ES-I3 (cell line): ENCODE results near the gene SCLT1.

ENCODE experiments used
- H3K36me3 ChIP-seq: 2 replicates; pipeline ENCODE4 v1.6.1; 2013; ENCODE audit warnings: mild to moderate bottlenecking, low read length, control low read depth, moderate library complexity; ENCODE audit not compliant: insufficient read depth
- H3K4me1 ChIP-seq: 2 replicates; pipeline ENCODE4 v1.6.1; 2013; ENCODE audit warnings: mild to moderate bottlenecking, control low read depth, low read length; ENCODE audit not compliant: insufficient read depth
- H3K9ac ChIP-seq: 2 replicates; pipeline ENCODE4 v1.6.1; 2013; ENCODE audit warnings: low read depth, mild to moderate bottlenecking, low read length, moderate library complexity
- H3K9me3 ChIP-seq: 2 replicates; pipeline ENCODE4 v1.6.1; 2013; ENCODE audit warnings: mild to moderate bottlenecking, low read length, moderate library complexity; ENCODE audit not compliant: control insufficient read depth, insufficient read depth

Gene SCLT1

DNA sequence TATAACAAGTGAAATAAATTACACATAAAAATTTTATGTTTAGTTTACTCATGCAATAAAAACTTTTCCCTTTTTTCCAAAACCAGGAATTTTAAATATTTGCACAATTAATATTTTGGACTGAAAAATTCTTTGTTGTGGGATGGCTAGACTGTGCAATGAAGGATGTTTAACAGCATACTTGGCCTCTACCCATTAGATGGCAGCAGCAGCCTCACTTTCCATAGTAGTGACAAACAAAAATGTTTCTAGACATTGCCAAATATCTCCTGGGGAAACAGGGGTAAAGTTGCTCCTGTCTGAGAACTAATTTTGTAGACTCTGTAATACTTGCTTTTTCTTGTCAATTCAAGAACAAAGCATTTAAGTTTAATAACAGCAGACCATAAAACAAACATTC, 49.8 kb downstream of the SCLT1 start:
- Histone ChIP-seq H3K9me3 (no peaks in the 10 kb centered on the region), H3K4me1 (no peaks in the 10 kb centered on the region), H3K36me3 (no peaks in the 10 kb centered on the region), H3K9ac (no peak overlapping the region)

DNA sequence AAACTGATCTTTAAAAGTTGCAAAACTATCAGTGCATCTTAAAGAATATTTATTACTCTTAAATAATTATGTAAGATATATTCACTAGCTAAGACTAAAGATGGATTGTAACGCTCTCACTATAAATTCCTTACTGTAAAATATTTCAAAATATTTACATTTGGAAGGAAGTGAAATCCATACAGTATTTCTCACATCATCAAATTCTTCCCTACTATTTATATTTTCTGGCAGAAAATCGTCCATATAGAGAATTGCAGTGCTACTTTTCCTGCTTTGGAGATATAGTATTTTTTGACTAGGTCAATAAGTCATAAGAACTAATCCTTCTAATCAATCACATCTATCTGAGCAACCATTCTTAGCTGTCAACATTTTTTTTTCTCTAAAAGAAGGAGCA, 52.9 kb downstream of the SCLT1 start:
- H3K4me1 ChIP-seq, result no peaks in the 10 kb centered on the region
- H3K36me3 ChIP-seq, result no peaks in the 10 kb centered on the region
- no peak overlapping the region for H3K9ac ChIP-seq
- H3K9me3 ChIP-seq, result no peaks in the 10 kb centered on the region

DNA sequence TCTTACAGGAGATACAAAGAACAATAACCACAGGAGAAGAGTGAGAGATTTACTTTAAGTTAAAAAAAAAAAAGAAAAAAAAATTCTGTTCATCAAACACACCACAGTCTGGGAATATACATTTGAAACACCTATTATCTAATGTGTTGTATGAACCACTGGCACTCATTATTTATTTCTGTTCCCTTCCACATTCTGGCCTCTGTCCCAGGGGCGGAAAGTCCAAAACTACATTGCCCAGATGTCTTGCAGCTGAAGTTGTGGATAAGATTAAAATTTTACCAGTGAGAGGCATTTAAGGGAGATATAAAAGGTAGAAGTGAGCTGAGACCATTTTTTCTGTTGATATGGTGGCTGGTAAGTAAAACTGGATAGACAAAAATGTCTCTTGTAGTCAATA, 56.2 kb downstream of the SCLT1 start:
- Histone ChIP-seq H3K9me3 (no peaks in the 10 kb centered on the region), H3K4me1 (no peaks in the 10 kb centered on the region), H3K36me3 (no peaks in the 10 kb centered on the region), H3K9ac (no peak overlapping the region)

DNA sequence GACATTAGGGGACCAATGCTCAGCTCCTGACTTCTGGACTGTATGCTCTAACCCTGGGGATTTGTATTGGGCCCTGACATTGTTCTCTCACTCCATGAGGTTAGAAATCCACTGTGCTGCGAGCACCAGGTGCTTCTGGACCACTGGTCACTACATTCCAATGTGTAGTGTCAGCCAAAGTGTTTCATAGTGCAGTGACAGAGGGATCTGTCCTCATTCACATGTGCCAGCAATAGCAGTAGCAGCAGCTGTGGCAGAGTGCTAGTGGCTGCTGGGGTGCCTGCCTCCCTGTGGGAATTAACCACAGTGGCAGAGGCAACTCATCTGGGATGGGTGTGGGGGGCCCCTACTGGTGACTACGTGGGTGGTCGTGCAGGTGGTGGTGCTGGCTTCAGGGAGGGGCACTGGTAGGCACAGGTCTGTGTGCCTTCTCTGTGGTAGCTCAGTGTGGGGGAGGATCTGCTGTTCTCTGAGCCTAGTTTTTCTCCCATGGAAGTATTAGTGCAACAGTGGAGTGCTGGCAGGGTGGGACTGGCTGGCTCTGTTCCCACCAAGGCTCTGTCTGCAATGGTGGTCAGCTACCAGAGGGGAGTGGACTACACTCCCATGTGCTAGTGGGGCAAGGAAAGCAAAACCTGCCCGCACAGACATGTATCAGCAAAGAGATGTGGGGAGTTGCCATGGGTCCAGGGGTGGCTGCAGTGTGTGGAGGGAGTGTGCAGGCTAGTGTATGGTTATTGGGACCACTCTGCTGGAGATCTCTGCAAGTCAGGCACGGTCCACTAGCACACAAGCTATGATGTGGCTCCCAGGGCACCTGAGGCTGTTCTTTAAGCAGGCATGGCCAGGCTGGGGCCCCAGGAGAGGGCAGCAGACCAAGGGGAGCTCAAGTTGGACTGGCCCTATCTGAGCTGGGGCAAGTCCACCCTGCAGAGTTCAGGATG, 78.5 kb downstream of the SCLT1 start:
- Histone ChIP-seq H3K9me3 (peaks cover 16% of the 10 kb centered on the region), H3K9ac (no peak overlapping the region), H3K36me3 (no peaks in the 10 kb centered on the region), H3K4me1 (no peaks in the 10 kb centered on the region)

DNA sequence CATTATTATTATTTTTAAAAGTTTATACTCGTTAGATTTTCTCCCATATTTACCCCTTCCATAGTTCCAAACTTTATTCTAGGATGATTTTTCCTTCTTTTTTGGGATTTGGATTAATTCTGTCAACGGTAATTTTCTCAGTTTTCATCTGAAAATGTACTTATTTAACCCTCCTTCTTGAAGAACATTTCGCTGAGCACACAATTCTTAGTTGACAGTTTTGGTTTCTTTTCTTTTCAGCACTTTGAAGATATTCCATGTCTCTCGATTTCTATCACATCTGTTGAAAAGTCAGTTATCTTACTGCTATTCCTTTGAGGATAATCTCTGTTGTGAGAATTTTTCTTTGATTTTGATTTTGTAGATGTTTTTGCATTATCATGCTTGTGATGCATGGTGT, 85.2 kb downstream of the SCLT1 start:
- Histone ChIP-seq H3K9ac (no peak overlapping the region), H3K9me3 (peaks cover 4% of the 10 kb centered on the region), H3K36me3 (no peaks in the 10 kb centered on the region), H3K4me1 (no peaks in the 10 kb centered on the region)

DNA sequence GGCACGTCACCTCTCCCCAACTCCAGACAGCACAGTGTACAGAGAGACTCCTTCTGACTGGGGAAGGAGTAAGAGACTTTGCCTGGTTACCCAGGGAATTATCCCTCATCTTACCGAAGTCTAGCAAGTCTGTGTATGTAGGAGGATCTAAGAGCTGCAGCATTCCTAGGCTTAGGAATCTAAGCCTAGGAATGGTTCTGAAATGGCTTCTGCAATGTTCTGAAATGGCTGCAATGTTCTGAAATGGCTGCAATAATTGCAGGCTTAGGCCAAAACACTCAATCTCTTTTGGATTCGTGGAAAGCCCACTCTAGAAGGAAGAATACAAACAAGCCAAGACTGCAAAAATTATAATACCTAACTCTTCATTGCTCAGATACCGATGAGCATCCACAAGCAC, 106.4 kb downstream of the SCLT1 start:
- no peak overlapping the region for H3K9ac ChIP-seq
- no peaks in the 10 kb centered on the region for H3K4me1 ChIP-seq
- no peaks in the 10 kb centered on the region for H3K36me3 ChIP-seq
- H3K9me3 ChIP-seq, result no peaks in the 10 kb centered on the region

DNA sequence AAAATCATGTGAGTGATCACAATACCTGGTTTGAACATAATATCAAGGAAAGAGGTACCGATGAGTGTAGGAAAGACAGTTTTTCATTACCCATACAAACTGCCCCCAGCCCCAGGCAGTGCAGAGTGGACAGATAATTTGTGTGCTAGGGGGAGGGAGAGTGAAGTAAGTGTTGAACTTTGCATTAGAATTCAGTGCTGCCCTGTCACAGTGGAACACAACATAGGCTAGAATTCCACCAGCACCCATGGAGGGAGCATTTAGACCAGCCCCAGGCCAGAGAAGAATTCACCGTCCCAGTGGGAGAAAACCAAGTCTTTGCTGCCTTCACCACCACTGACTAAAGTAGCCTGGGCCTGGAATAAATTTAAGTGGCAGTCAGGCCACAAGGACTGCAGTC, 107.3 kb downstream of the SCLT1 start:
- H3K9ac ChIP-seq, result no peak overlapping the region
- H3K36me3 ChIP-seq, result no peaks in the 10 kb centered on the region
- no peaks in the 10 kb centered on the region for H3K4me1 ChIP-seq
- no peaks in the 10 kb centered on the region for H3K9me3 ChIP-seq

DNA sequence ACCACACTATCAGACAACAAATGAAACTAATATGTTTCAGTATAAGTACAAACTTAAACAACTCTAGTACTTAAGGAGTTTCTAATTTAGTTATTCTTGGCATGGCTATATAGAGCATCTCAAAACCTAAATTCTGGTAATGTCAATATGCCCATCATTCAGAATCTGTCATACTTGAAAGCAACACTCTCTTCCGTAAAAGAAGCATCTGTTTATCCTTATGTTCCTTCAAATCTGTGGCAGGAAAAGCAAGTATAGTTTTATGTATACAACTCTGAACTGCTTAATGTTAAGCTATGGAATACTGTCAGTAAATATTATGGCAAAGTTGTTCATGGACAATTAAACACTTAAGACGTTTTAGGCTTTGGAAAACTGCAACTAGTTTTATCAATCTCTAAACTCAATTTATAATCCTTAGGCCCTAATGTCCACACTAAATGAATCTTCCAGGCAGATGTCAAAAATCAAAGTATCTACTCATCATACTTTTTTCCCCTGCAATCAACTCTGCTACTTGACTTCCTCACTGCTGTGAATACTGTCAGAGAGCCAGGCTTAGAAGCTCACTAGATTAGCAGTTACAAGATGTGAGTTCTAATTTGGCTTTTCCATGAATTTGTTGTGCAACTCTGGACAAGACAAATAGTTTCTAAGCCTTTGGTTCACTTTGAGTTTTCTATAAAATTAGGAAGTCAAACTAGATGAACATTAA, 109.4 kb downstream of the SCLT1 start:
- Histone ChIP-seq H3K9ac (no peak overlapping the region), H3K36me3 (no peaks in the 10 kb centered on the region), H3K9me3 (no peaks in the 10 kb centered on the region), H3K4me1 (no peaks in the 10 kb centered on the region)

DNA sequence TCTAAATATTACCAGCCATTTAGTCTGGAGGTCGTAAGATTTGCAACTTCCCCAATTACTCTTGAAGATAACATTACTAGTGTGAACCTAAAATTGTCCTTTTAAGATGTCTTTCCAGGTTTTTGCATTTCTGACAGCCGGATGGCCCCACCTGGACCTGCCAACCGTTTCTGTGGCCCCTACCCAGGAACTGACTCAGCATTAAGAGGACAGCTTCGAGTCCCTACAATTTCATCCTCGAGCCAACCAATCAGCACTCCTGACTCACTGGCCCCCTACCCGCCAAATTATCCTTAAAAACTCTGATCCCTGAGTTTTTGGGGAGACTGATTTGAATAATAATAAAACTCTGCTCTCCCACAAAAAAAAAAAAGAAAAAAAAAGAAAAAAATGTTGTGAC, 112.0 kb downstream of the SCLT1 start:
- H3K36me3 ChIP-seq, result no peaks in the 10 kb centered on the region
- H3K9me3 ChIP-seq, result no peaks in the 10 kb centered on the region
- H3K4me1 ChIP-seq, result no peaks in the 10 kb centered on the region
- no peak overlapping the region for H3K9ac ChIP-seq

DNA sequence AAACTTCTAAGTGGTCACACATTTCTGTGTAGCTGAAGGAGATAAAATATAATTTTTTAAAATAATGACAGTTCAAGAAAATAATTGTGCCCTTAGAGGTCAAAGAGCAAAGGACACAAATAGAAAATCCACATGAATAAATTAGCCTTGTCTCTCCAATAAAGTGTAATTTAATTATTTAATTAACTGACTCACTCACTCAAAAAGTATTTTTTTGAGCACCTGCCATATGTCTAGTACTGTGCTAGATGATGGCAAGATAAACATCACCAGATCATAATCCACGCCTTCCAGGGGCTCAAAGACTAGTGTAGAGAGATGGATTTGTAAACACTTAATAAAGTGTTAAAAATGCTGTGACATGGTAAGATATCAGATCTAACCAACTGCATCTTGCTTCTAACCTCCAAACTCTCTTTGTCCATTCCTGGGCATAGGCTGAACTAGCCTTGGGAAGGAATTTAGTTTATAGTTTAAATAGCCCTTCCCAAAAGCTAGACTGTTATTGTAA, 112.5 kb downstream of the SCLT1 start:
- H3K36me3 ChIP-seq, result no peaks in the 10 kb centered on the region
- H3K4me1 ChIP-seq, result no peaks in the 10 kb centered on the region
- H3K9ac ChIP-seq, result no peak overlapping the region
- H3K9me3 ChIP-seq, result no peaks in the 10 kb centered on the region

DNA sequence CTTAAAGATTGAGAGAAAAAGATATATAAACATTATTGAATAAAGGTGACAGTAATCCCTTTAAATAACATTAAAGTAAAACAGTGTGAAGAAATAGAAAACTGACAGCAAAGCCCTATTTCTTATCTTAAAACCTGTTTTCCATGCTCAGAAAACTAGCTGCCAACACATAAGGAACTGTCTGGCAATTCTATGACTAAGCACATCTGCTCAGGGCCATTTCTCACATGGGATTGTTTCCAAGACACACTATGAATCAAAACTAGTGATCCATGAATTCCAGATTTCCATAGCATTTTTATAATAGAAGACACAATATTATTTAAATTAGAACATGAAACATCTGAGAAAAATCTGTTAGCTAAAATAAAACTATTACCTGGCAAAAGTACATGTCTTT, 113.4 kb downstream of the SCLT1 start:
- no peaks in the 10 kb centered on the region for H3K9me3 ChIP-seq
- H3K36me3 ChIP-seq, result no peaks in the 10 kb centered on the region
- H3K9ac ChIP-seq, result no peak overlapping the region
- H3K4me1 ChIP-seq, result no peaks in the 10 kb centered on the region

DNA sequence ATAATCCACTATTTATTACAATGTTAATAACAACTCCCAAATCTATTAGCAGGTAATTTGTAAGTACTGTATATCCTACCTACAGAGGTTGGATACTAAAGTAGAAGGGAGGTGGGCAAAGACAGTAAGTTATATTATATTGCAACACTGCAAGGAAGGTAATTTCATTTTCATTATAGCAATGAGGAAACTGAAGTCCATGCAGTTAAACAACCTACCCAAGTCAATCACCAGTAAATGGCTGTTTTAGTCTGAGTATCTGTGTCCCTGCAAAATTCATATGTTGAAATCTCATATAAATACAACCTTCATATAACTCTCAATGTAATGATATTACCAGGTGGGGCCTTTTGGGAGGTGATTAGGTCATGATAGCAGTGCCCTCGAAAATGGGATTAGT, 114.4 kb downstream of the SCLT1 start:
- Histone ChIP-seq H3K4me1 (no peaks in the 10 kb centered on the region), H3K9ac (no peak overlapping the region), H3K36me3 (no peaks in the 10 kb centered on the region), H3K9me3 (no peaks in the 10 kb centered on the region)

DNA sequence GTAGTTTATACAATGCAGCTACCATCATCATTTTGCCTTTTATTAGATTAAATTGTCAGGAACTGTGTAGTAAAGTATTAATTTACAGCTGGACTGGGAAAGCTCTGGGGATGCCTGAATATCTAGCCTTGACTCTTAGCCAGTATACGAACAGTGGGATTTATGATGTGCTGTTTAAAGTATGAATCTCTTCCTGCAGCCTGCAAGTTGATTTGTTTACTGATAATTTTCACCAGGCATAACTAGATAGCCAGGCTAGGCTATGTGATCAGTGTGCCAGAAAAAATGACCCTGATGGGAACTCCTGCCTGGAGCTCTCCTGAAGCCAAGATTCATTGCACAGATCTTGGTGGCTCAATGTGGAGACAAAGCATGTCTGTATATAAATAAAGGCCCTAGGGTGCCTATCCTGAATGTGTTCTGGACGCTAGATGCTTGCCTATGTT, 119.2 kb downstream of the SCLT1 start:
- Histone ChIP-seq H3K36me3 (no peaks in the 10 kb centered on the region), H3K9ac (no peak overlapping the region), H3K9me3 (no peaks in the 10 kb centered on the region), H3K4me1 (no peaks in the 10 kb centered on the region)

DNA sequence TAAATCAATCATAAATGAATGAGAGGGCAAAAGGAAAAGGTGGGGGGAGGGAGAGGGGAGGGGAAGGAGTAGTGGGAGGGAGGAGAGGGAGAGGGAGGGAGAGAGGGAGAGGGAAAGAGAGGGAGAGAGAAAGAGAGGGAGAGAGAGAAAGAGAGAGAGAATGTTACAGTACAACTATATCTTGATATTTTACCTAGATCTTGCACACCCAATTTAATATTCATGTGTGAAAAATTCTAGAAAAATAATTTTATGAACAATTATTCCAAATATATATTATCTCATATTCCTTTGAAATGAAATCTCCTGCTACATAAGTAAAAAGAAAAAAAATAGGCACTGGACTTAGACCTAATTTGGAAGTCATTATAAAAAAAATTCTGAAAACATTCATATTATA, 120.0 kb downstream of the SCLT1 start:
- H3K9ac ChIP-seq, result no peak overlapping the region
- no peaks in the 10 kb centered on the region for H3K4me1 ChIP-seq
- H3K9me3 ChIP-seq, result no peaks in the 10 kb centered on the region
- H3K36me3 ChIP-seq, result no peaks in the 10 kb centered on the region

DNA sequence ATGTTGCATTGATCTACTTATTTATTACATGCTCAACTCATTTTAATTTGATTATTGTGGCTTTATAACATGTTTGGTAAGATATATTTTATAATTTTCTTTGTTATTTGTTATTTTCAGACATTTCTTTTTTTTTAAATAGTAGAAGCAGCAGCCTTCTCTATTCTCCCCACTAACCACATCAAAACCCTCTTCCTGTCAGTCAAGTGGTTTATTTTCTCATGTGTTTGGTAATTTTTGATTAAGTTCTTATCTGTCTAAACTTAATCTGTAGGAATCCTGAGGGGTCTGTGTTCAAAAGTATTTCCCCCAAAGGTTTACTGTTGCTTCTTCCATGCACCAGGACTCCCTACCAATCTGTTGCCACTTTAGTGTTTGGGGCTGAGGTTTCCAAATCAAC, 131.9 kb downstream of the SCLT1 start:
- H3K9ac ChIP-seq, result no peak overlapping the region
- no peaks in the 10 kb centered on the region for H3K9me3 ChIP-seq
- H3K4me1 ChIP-seq, result no peaks in the 10 kb centered on the region
- H3K36me3 ChIP-seq, result no peaks in the 10 kb centered on the region
